Posterior vena cava (tissue), 2 donors: ENCODE measurements around the gene USP35. TPM values are rescaled to one million over a fixed set of nuclear protein-coding genes. Genes with fewer than 3 reads are reported as not detected.
A peak's percentile ranks its signal among the peaks of the same experiment; 100 is the strongest.

ENCODE experiments used
- DNase-seq: peaks from one replicate; pipeline ENCODE4 v3.0.0-alpha.2; 2020; ENCODE audit warnings: low spot score
- intact Hi-C, 2 donors: fragments of 100-400 bp; cut with DNase I; formaldehyde crosslinking; loops; one replicate each; pipeline versions ENCODE4 v1.14.1 to v1.14.2; 2022 to 2023
- total RNA-seq, 2 donors: library from RNA; stranded (reverse); fragmentation: NEBNext Ultra II Directional; extraction: Animal tissue kit (Norgen Biotek cat#: 25700); gene quantifications; one replicate each; pipeline ENCODE4 v1.2.1, GENCODE V29; 2021
- donor health status: DM: yes; HTN: yes; CAD: no.
- donor health status: DM: yes; HTN: yes; CAD: no.

USP35 gene
- total RNA-seq, 2 donors from 2014 or later = 12.8 to 14.1 TPM

GRCh38 chr11:78192911-78193351 lies 4.2 kb downstream of the USP35 start:
- peak; percentile 61 for DNase-seq
- intact Hi-C loops = no loop called here

- intact Hi-C loops = no loop called here
- no peak for DNase-seq
Observed at GRCh38 chr11:78193806-78194205, 5.1 kb downstream of the USP35 start.

- intact Hi-C loops = no loop called here
- DNase-seq = no peak
Observed at GRCh38 chr11:78194490-78194889, 5.8 kb downstream of the USP35 start.

- DNase-seq = no peak
- intact Hi-C loops = no loop called here
Observed at GRCh38 chr11:78195917-78196560, 7.3 kb downstream of the USP35 start.

- intact Hi-C loops = no loop called here
- no peak for DNase-seq
Observed at GRCh38 chr11:78196661-78197091, 8.0 kb downstream of the USP35 start.

- intact Hi-C loops = no loop called here
- DNase-seq = no peak
Observed at GRCh38 chr11:78197816-78198215, 9.1 kb downstream of the USP35 start.

GRCh38 chr11:78199015-78199652 lies 10.4 kb downstream of the USP35 start:
- intact Hi-C loops = no loop called here
- no peak for DNase-seq

GRCh38 chr11:78199653-78200015 lies 10.9 kb downstream of the USP35 start:
- intact Hi-C loops = no loop called here

GRCh38 chr11:78200061-78200460 lies 11.3 kb downstream of the USP35 start:
- no peak for DNase-seq
- intact Hi-C loops = no loop called here

More at GRCh38 chr11:78199653-78200015, 10.9 kb downstream of the USP35 start:
- DNase-seq = no peak

GRCh38 chr11:78200553-78200952 lies 11.8 kb downstream of the USP35 start:
- intact Hi-C loops = no loop called here
- peak; percentile 55 for DNase-seq

- intact Hi-C loops = no loop called here
- peak; percentile 73 for DNase-seq
Observed at GRCh38 chr11:78201096-78201818, 12.5 kb downstream of the USP35 start.

GRCh38 chr11:78202733-78203167 lies 14.0 kb downstream of the USP35 start:
- DNase-seq = no peak
- intact Hi-C loops = no loop called here

GRCh38 chr11:78203184-78203583 lies 14.5 kb downstream of the USP35 start:
- intact Hi-C loops = no loop called here
- no peak for DNase-seq

- intact Hi-C loops = no loop called here
- no peak for DNase-seq
Observed at GRCh38 chr11:78205256-78205655, 16.5 kb downstream of the USP35 start.

- no peak for DNase-seq
Observed at GRCh38 chr11:78205691-78206090, 17.0 kb downstream of the USP35 start.

GRCh38 chr11:78207532-78208256 lies 19.0 kb downstream of the USP35 start:
- intact Hi-C loops = no loop called here
- DNase-seq = no peak

More at GRCh38 chr11:78205691-78206090, 17.0 kb downstream of the USP35 start:
- intact Hi-C loops = no loop called here

- DNase-seq = no peak
- intact Hi-C loops = no loop called here
Observed at GRCh38 chr11:78208257-78209165, 19.8 kb downstream of the USP35 start.

GRCh38 chr11:78209478-78209877 lies 20.8 kb downstream of the USP35 start:
- DNase-seq = no peak
- intact Hi-C loops = no loop called here
